A673 (cell line): Measurements from ENCODE around the gene RFX2. TPM values are rescaled to one million over a fixed set of nuclear protein-coding genes. Genes with fewer than 3 reads are reported as not detected.

Experiments
- BruUV-seq: library from RNA; stranded (reverse); fragments of 400-500 nt; replicated peaks from 2 replicates; lab custom pipeline; 2021; lab: Mats Ljungman, UMichigan
- CTCF ChIA-PET: fragments of 300-600 bp; sonication (Branson Sonifier 250); formaldehyde crosslinking; loops from one replicate; lab custom pipeline; 2022; ENCODE audit warnings: antibody characterized with exemption; lab: Charles Lee
- POLR2A ChIA-PET: fragments of 300-600 bp; sonication (Branson Sonifier 250); formaldehyde crosslinking; loops from one replicate; lab custom pipeline; 2022; ENCODE audit warnings: antibody characterized with exemption; ENCODE audit not compliant: low non-redundant PET; lab: Charles Lee
- DNase-seq: peaks from one replicate; pipeline ENCODE4 v3.0.0-alpha.2; 2015; ENCODE audit warnings: low spot score
- H3K27ac ChIP-seq: fragments of 200-600 bp; sonication (generic); 2 replicates; pipeline ENCODE4 v1.5.1; 2016; ENCODE audit warnings: mixed run types, low read depth, mild to moderate bottlenecking, mixed read lengths, antibody characterized with exemption, low read length; ENCODE audit not compliant: poor library complexity, severe bottlenecking
- H3K27me3 ChIP-seq: fragments of 200-600 bp; sonication (generic); replicated peaks from 2 replicates; pipeline ENCODE4 v1.6.1; 2017; ENCODE audit warnings: mixed run types, low read depth, mild to moderate bottlenecking, mixed read lengths, antibody characterized with exemption, low read length; ENCODE audit not compliant: insufficient read depth, poor library complexity
- H3K36me3 ChIP-seq: fragments of 200-600 bp; sonication (generic); 2 replicates; pipeline ENCODE4 v1.6.1; 2016; ENCODE audit warnings: mixed run types, mild to moderate bottlenecking, mixed read lengths, antibody characterized with exemption, low read length; ENCODE audit not compliant: insufficient read depth, poor library complexity, severe bottlenecking
- H3K4me1 ChIP-seq: fragments of 200-600 bp; sonication (generic); 2 replicates; pipeline ENCODE4 v1.6.1; 2017; ENCODE audit warnings: mixed run types, mild to moderate bottlenecking, mixed read lengths, antibody characterized with exemption, low read length; ENCODE audit not compliant: insufficient read depth, poor library complexity, severe bottlenecking
- H3K4me3 ChIP-seq: fragments of 200-600 bp; sonication (generic); 2 replicates; pipeline ENCODE4 v1.5.1; 2016; ENCODE audit warnings: low read depth, mixed run types, mild to moderate bottlenecking, mixed read lengths, low read length; ENCODE audit not compliant: poor library complexity, severe bottlenecking
- H3K9me3 ChIP-seq: fragments of 200-600 bp; sonication (generic); 2 replicates; pipeline ENCODE4 v1.6.1; 2016; ENCODE audit warnings: mixed run types, low read depth, mild to moderate bottlenecking, mixed read lengths, antibody characterized with exemption, low read length; ENCODE audit not compliant: poor library complexity, severe bottlenecking
- EZH2 ChIP-seq: fragments of 200-600 bp; sonication (generic); IDR thresholded peaks from 2 replicates; pipeline ENCODE4 v1.6.1; 2017; ENCODE audit warnings: borderline replicate concordance, low read depth, mild to moderate bottlenecking, mixed read lengths, antibody characterized with exemption, low read length; ENCODE audit not compliant: poor library complexity, severe bottlenecking
- intact Hi-C: fragments of 100-400 bp; cut with micrococcal nuclease; formaldehyde crosslinking; loops from one replicate; pipeline ENCODE4 v1.10.0; 2022; ENCODE audit not compliant: unreplicated experiment
- total RNA-seq: library from RNA; stranded (reverse); gene quantifications from 2 replicates; pipeline ENCODE4 v1.2.3, GENCODE V29; 2021
- TF ChIP-seq, protein P1 (sequence below): fragments of 300-800, 200-600 bp; sonication (generic); conservative IDR thresholded peaks from 2 replicates; pipeline ENCODE4 v1.5.1; 2017; ENCODE audit warnings: low read depth, mild to moderate bottlenecking, antibody characterized with exemption, low read length, moderate library complexity, mixed read lengths

The RFX2 gene
- total RNA-seq, 1 experiment from 2014 or later = 11.7 TPM

DNA sequence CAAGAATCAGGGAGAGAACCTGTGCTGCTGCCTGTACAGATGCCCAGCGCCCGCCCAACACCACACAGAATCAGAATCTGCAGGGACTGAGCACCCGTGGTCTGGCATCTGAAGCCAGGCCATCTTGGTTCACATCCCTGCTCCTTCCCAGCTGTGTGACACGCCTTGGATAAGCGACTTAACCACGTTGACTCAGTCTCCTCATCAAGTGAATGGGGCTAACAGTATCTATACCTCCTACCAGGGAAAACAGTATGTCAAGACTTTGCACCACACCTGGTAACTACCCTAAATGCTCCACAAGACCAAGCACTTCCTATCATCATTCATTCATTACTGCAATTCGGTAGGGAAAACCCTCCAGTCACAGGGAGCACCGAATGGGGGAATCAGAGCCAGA, 133.5 kb downstream of the RFX2 start:
- Histone ChIP-seq H3K9me3 (no peaks in the 10 kb centered on the region), H3K4me1 (peaks cover 28% of the 10 kb centered on the region), H3K4me3 (peak overlapping the region; percentile 96), H3K36me3 (peaks cover 12% of the 10 kb centered on the region), H3K27me3 (no peaks in the 10 kb centered on the region), H3K27ac (peak overlapping the region; percentile 90)
- ChIA-PET CTCF (interaction anchor here (0.6 kb wide), 1 partner anchor 86 kb away, joined by 5 read pairs; no protein-coding TSS in a partner anchor), POLR2A (no interaction called here)
- BruUV-seq = no TSS peak
- intact Hi-C loops = no loop called here
- TF ChIP-seq, protein P1, sequence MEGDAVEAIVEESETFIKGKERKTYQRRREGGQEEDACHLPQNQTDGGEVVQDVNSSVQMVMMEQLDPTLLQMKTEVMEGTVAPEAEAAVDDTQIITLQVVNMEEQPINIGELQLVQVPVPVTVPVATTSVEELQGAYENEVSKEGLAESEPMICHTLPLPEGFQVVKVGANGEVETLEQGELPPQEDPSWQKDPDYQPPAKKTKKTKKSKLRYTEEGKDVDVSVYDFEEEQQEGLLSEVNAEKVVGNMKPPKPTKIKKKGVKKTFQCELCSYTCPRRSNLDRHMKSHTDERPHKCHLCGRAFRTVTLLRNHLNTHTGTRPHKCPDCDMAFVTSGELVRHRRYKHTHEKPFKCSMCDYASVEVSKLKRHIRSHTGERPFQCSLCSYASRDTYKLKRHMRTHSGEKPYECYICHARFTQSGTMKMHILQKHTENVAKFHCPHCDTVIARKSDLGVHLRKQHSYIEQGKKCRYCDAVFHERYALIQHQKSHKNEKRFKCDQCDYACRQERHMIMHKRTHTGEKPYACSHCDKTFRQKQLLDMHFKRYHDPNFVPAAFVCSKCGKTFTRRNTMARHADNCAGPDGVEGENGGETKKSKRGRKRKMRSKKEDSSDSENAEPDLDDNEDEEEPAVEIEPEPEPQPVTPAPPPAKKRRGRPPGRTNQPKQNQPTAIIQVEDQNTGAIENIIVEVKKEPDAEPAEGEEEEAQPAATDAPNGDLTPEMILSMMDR = no peak
- no peak for TF ChIP-seq EZH2
- DNase-seq = no peak

DNA sequence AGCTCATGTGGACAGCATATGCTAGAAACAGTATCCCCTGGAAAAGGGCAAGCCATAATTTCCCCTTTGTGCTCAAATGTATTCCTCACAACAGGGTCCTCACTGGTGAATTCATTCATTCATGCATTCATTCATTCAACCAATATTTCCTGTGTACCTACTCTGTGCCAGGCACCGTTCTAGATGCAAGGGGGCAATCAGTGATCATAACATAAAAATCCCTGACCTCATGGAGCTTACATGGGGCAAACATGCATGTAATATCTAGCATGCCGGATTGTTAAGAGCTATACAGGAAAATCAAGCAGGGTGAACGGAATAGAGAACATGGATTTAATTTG, 134.9 kb downstream of the RFX2 start:
- H3K27ac ChIP-seq = no peak overlapping the region
- peaks cover 12% of the 10 kb centered on the region for H3K36me3 ChIP-seq
- intact Hi-C loops = no loop called here
- H3K4me3 ChIP-seq = no peak overlapping the region
- no TSS peak for BruUV-seq
- no peaks in the 10 kb centered on the region for H3K27me3 ChIP-seq
- CTCF ChIA-PET = no interaction called here
- POLR2A ChIA-PET = no interaction called here
- TF ChIP-seq, protein P1 = no peak
- TF ChIP-seq EZH2 = no peak
- H3K9me3 ChIP-seq = no peaks in the 10 kb centered on the region
- peaks cover 28% of the 10 kb centered on the region for H3K4me1 ChIP-seq
- DNase-seq = no peak

DNA sequence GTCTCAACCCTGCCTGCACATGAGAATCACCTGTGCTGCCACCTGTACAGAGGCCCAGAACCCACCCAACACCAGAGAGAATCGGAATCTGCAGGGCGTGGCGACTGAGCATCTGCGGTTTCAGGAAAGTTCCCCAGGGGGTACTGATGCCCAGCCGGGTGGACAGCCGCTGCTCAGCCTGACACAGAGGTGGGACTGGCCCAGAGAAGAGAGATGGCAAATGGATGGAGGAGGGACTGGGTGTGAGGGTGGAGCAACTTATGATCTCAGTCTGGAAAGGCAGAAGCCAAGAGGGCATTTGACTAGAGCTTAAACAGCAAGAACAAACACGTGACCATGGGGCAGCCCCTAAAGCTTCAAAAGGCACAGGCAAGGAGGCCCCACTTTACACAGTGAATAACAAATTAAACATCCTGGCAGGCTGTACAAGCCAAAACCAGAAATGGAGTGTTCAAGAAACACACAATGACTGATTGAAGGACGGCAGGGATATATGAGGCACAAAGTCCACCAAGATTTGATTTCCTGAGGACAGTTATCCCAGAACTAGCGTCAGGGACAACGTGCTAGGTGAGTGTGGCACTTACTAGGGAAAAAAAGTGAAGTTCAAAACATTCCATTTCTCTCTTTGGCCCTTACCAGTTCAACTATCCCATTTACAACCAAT, 135.4 kb downstream of the RFX2 start:
- H3K4me3 ChIP-seq = no peak overlapping the region
- intact Hi-C loops = no loop called here
- no peaks in the 10 kb centered on the region for H3K27me3 ChIP-seq
- POLR2A ChIA-PET = no interaction called here
- no TSS peak for BruUV-seq
- CTCF ChIA-PET = no interaction called here
- no peak for TF ChIP-seq EZH2
- TF ChIP-seq, protein P1 = no peak
- H3K27ac ChIP-seq = no peak overlapping the region
- peaks cover 24% of the 10 kb centered on the region for H3K4me1 ChIP-seq
- no peak for DNase-seq
- H3K9me3 ChIP-seq = no peaks in the 10 kb centered on the region
- peaks cover 12% of the 10 kb centered on the region for H3K36me3 ChIP-seq
